Common myeloid progenitor, CD34-positive (primary cell): ENCODE data around the gene PLPPR1.
A peak's percentile ranks its signal among the peaks of the same experiment; 100 is the strongest.
"Not testable (repeated sequence)": the region's sequence is repeated elsewhere in the genome, so short reads cannot be mapped to it uniquely, and the experiment has no call there.

Experiments used
- CTCF ChIA-PET: fragments of 350-600 bp; sonication (Branson Sonifier 250); formaldehyde crosslinking; loops from one replicate; lab custom pipeline; 2021; ENCODE audit warnings: antibody characterized with exemption; lab: Charles Lee
- POLR2A ChIA-PET: fragments of 350-600 bp; sonication (Branson Sonifier 250); formaldehyde crosslinking; loops from one replicate; lab custom pipeline; 2021; ENCODE audit warnings: antibody characterized with exemption; lab: Charles Lee
- DNase-seq, 3 donors: peaks; one replicate each; pipeline versions ENCODE4 v3.0.0 to v3.0.0-alpha.2; 2013
- H3K27ac ChIP-seq, 2 experiments: 1 replicate in 1 of 2; 2 replicates in 1 of 2; pipeline ENCODE4 v1.7.0; 2013; ENCODE audit warnings: inconsistent platforms in 2 of 2, low read length in 2 of 2, mild to moderate bottlenecking in 2 of 2, low read depth in 1 of 2, moderate library complexity in 1 of 2; ENCODE audit not compliant: severe bottlenecking in 2 of 2, insufficient read depth in 1 of 2, poor library complexity in 1 of 2
- H3K27me3 ChIP-seq, 5 experiments: replicated peaks in 2 of 5; 1 replicate in 3 of 5; 2 replicates in 2 of 5; pipeline versions ENCODE4 v1.6.1 to v1.7.0; 2013; ENCODE audit warnings: low read length in 4 of 5, mild to moderate bottlenecking in 2 of 5, moderate library complexity in 2 of 5, inconsistent platforms in 1 of 5; ENCODE audit not compliant: insufficient read depth in 5 of 5, control insufficient read depth in 4 of 5
- H3K36me3 ChIP-seq, 4 experiments: 1 replicate in 2 of 4; 2 replicates in 2 of 4; pipeline versions ENCODE4 v1.6.1 to v1.7.0; 2013; ENCODE audit warnings: low read length in 3 of 4, control low read depth in 1 of 4, mild to moderate bottlenecking in 1 of 4; ENCODE audit not compliant: control insufficient read depth in 4 of 4, insufficient read depth in 4 of 4
- H3K4me1 ChIP-seq, 4 experiments: 1 replicate in 3 of 4; 2 replicates in 1 of 4; pipeline versions ENCODE4 v1.6.1 to v1.7.1; 2013; ENCODE audit warnings: low read length in 3 of 4, mild to moderate bottlenecking in 3 of 4, control low read depth in 1 of 4, inconsistent platforms in 1 of 4, moderate library complexity in 1 of 4; ENCODE audit not compliant: control insufficient read depth in 4 of 4, insufficient read depth in 4 of 4; ENCODE audit errors: control extremely low read depth in 1 of 4
- H3K4me3 ChIP-seq, 7 experiments: 1 replicate in 4 of 7; 2 replicates in 3 of 7; pipeline versions ENCODE4 v1.5.1 to v1.7.0; 2013; ENCODE audit warnings: mild to moderate bottlenecking in 7 of 7, low read length in 6 of 7, moderate library complexity in 6 of 7, inconsistent platforms in 2 of 7, low read depth in 2 of 7, control low read depth in 1 of 7; ENCODE audit not compliant: insufficient read depth in 4 of 7, control insufficient read depth in 1 of 7; ENCODE audit errors: extremely low read depth in 1 of 7
- H3K9me3 ChIP-seq, 5 experiments: 1 replicate in 4 of 5; 2 replicates in 1 of 5; pipeline versions ENCODE4 v1.6.1 to v1.7.1; 2013; ENCODE audit warnings: low read length in 4 of 5, mild to moderate bottlenecking in 2 of 5, inconsistent platforms in 1 of 5, low read depth in 1 of 5, moderate library complexity in 1 of 5; ENCODE audit not compliant: control insufficient read depth in 4 of 5, insufficient read depth in 2 of 5; ENCODE audit errors: control extremely low read depth in 1 of 5
- WGBS: methylation state at CpG from one replicate; pipeline ENCODE4 v1.1.5; 2013; ENCODE audit not compliant: insufficient coverage; 5-methylcytosine and 5-hydroxymethylcytosine counted together

PLPPR1 gene

GRCh38 chr9:101326035-101326434 lies 297.5 kb downstream of the PLPPR1 start:
- Histone ChIP-seq H3K4me3 (no peak overlapping the region), H3K36me3 (no peaks in the 10 kb centered on the region), H3K4me1 (no peaks in the 10 kb centered on the region), H3K27me3 (peaks cover 0 to 11% (median 4%) of the 10 kb centered on the region in 5 experiments), H3K9me3 (peaks cover 0 to 10% (median 0%) of the 10 kb centered on the region in 5 experiments), H3K27ac (no peak overlapping the region)
- POLR2A ChIA-PET = no interaction called here
- WGBS = 85% methylated on average over 1 of the region's 1 CpG
- CTCF ChIA-PET = interaction anchor here (0.7 kb wide), 1 partner anchor 14 kb away, joined by 3 read pairs; no protein-coding TSS in a partner anchor
- no peak for DNase-seq

GRCh38 chr9:101326501-101326900 lies 298.0 kb downstream of the PLPPR1 start:
- POLR2A ChIA-PET = no interaction called here
- CTCF ChIA-PET = no interaction called here
- WGBS = 100% methylated on average over 1 of the region's 1 CpG
- H3K9me3 ChIP-seq = peaks cover 0 to 10% (median 0%) of the 10 kb centered on the region in 5 experiments
- no peaks in the 10 kb centered on the region for H3K4me1 ChIP-seq
- no peak overlapping the region for H3K4me3 ChIP-seq
- DNase-seq = no peak
- no peaks in the 10 kb centered on the region for H3K36me3 ChIP-seq
- H3K27me3 ChIP-seq = peaks cover 0 to 7% (median 4%) of the 10 kb centered on the region in 5 experiments
- H3K27ac ChIP-seq = no peak overlapping the region

GRCh38 chr9:101327422-101327909 lies 298.9 kb downstream of the PLPPR1 start:
- H3K9me3 ChIP-seq = peaks cover 0 to 10% (median 0%) of the 10 kb centered on the region in 5 experiments
- H3K4me3 ChIP-seq, H3K27me3 ChIP-seq, H3K36me3 ChIP-seq, H3K27ac ChIP-seq, POLR2A ChIA-PET, H3K4me1 ChIP-seq, CTCF ChIA-PET: not testable (repeated sequence)
- peak in 1 of 3 donors; percentile 7 for DNase-seq
- WGBS = 75% methylated on average over 3 of the region's 3 CpGs

- Histone ChIP-seq H3K36me3 (no peaks in the 10 kb centered on the region), H3K27me3 (peaks cover 0 to 2% (median 0%) of the 10 kb centered on the region in 5 experiments), H3K27ac (no peak overlapping the region), H3K4me3 (no peak overlapping the region), H3K9me3 (peaks cover 0 to 2% (median 0%) of the 10 kb centered on the region in 5 experiments), H3K4me1 (no peaks in the 10 kb centered on the region)
- no peak for DNase-seq
- WGBS = no CpG with 5 or more reads among the region's 1 CpG
- POLR2A ChIA-PET = no interaction called here
- CTCF ChIA-PET = no interaction called here
These were observed 303.8 kb downstream of the PLPPR1 start for GRCh38 chr9:101332362-101332761.

GRCh38 chr9:101333490-101333889 lies 305.0 kb downstream of the PLPPR1 start:
- Histone ChIP-seq H3K4me3 (no peak overlapping the region), H3K9me3 (peaks cover 0 to 1% (median 0%) of the 10 kb centered on the region in 5 experiments), H3K36me3 (no peaks in the 10 kb centered on the region), H3K27ac (no peak overlapping the region), H3K27me3 (peaks cover 0 to 2% (median 0%) of the 10 kb centered on the region in 5 experiments), H3K4me1 (no peaks in the 10 kb centered on the region)
- POLR2A ChIA-PET = no interaction called here
- CTCF ChIA-PET = interaction anchor here (1.4 kb wide), 1 partner anchor 22 kb away, joined by 3 read pairs; no protein-coding TSS in a partner anchor
- WGBS = 100% methylated on average over 2 of the region's 4 CpGs
- DNase-seq = no peak

- no peak for DNase-seq
- H3K36me3 ChIP-seq = no peaks in the 10 kb centered on the region
- ChIA-PET POLR2A (no interaction called here), CTCF (interaction anchor here (1.4 kb wide), 1 partner anchor 22 kb away, joined by 3 read pairs; no protein-coding TSS in a partner anchor)
- H3K27ac ChIP-seq = no peak overlapping the region
- H3K27me3 ChIP-seq = peaks cover 0 to 2% (median under 1%) of the 10 kb centered on the region in 5 experiments
- H3K4me3 ChIP-seq = no peak overlapping the region
- 98% methylated on average over 23 of the region's 25 CpGs for WGBS
- no peaks in the 10 kb centered on the region for H3K9me3 ChIP-seq
- no peaks in the 10 kb centered on the region for H3K4me1 ChIP-seq
These were observed 305.6 kb downstream of the PLPPR1 start for GRCh38 chr9:101333926-101334702.

GRCh38 chr9:101336091-101336490 lies 307.6 kb downstream of the PLPPR1 start:
- no peaks in the 10 kb centered on the region for H3K4me1 ChIP-seq
- no peak for DNase-seq
- POLR2A ChIA-PET = no interaction called here
- CTCF ChIA-PET = no interaction called here
- no peak overlapping the region for H3K27ac ChIP-seq
- peaks cover 0 to 2% (median 0%) of the 10 kb centered on the region in 5 experiments for H3K27me3 ChIP-seq
- no peaks in the 10 kb centered on the region for H3K36me3 ChIP-seq
- no peaks in the 10 kb centered on the region for H3K9me3 ChIP-seq
- no peak overlapping the region for H3K4me3 ChIP-seq
